Omental fat pad (tissue), 4 donors: ENCODE results near the gene ASB1. TPM values are rescaled to one million over a fixed set of nuclear protein-coding genes. Genes with fewer than 3 reads are reported as not detected.

Source experiments
- ATAC-seq: fragments of 150-250 bp; one replicate; pipeline ENCODE4 v1.9.1; 2016; ENCODE audit warnings: mild to moderate bottlenecking, moderate library complexity; ENCODE audit not compliant: low FRiP score
- DNase-seq: peaks from one replicate; pipeline ENCODE4 v3.0.0-alpha.2; 2019; ENCODE audit warnings: low spot score
- CTCF ChIP-seq, 3 donors: fragments of 450-650 bp; IDR thresholded peaks; one replicate each; pipeline ENCODE4 v1.5.1; 2016 to 2017; ENCODE audit warnings: antibody characterized with exemption in 3 of 3, mild to moderate bottlenecking in 3 of 3, moderate library complexity in 2 of 3
- total RNA-seq, 4 donors: library from RNA; depleted of rRNA; stranded (reverse); fragments of >200 nt; gene quantifications; one replicate each; pipeline ENCODE4 v1.1.0, GENCODE V29; 2016

The ASB1 gene
- total RNA-seq, 4 donors from 2014 or later = 12.9 to 23.4 (median 14.4) TPM

GRCh38 chr2:238433300-238433915 is 6.7 kb downstream of the ASB1 start:
- TF ChIP-seq CTCF (IDR thresholded peaks at IDR 0.05) = no peak
- no peak for ATAC-seq

GRCh38 chr2:238433941-238434845 is 7.5 kb downstream of the ASB1 start:
- ATAC-seq (no peak), DNase-seq (no peak)
- no peak for TF ChIP-seq CTCF (IDR thresholded peaks at IDR 0.05)

More at GRCh38 chr2:238433300-238433915, 6.7 kb downstream of the ASB1 start:
- no peak for DNase-seq

GRCh38 chr2:238434846-238435751 is 8.4 kb downstream of the ASB1 start:
- ATAC-seq = no peak

GRCh38 chr2:238435752-238436096 is 9.0 kb downstream of the ASB1 start:
- TF ChIP-seq CTCF (IDR thresholded peaks at IDR 0.05) = no peak
- no peak for ATAC-seq
- no peak for DNase-seq

More at GRCh38 chr2:238434846-238435751, 8.4 kb downstream of the ASB1 start:
- no peak for TF ChIP-seq CTCF (IDR thresholded peaks at IDR 0.05)
- no peak for DNase-seq

- ATAC-seq = peak; percentile 64
- TF ChIP-seq CTCF (IDR thresholded peaks at IDR 0.05) = no peak
- DNase-seq = no peak
Measured at GRCh38 chr2:238438856-238439849, 12.4 kb downstream of the ASB1 start.

- DNase-seq (no peak), ATAC-seq (no peak)
- no peak for TF ChIP-seq CTCF (IDR thresholded peaks at IDR 0.05)
Measured at GRCh38 chr2:238439917-238440316, 13.2 kb downstream of the ASB1 start.
